KG1 (cell line): Measurements from ENCODE around the gene GRIN3B.

Experiments
- DNase-seq: peaks from one replicate; lab custom pipeline; 2025; lab: John Stamatoyannopoulos, UW

The GRIN3B gene

DNA sequence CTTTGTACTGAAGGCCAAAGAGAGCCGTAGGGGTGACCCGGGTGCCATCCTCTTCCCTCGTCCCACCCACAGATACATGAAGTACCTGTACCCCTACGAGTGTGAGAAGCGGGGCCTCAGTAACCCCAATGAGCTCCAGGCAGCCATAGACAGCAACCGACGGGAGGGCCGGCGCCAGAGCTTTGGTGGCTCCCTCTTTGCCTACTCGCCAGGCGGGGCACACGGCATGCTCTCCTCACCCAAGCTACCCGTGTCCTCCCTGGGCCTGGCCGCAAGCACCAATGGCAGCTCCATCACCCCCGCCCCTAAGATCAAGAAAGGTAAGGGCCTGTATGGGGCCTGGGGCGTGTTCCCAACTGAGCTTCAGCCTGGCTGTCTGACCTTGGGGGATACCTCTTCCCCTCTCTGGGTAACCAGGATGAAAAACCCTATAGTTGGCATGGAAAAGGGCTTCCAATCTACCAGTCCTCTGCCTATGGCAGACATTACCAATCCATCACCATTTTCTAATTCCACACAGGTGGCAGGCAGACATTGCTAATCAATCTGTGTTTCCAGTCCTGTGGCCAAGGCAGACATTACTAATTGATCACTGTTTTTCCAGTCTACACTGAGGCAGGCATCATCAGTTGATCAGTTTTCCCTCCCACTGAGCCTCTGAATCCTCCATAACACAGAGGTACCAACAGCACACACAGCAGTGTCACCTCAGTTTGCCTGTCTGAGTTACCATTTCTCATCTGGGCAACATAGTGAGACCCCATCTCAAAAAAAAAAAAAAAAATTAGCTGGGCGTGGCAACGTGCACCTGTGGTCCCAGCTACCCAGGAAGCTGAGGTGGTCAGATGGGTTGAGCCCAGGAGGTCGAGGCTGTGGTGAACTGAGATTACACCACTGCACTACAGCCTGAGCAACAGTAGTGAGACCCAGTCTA is 35.2 kb upstream of the GRIN3B start:
- DNase-seq, result no peak

GRCh38 chr19:966485-967088 is 33.6 kb upstream of the GRIN3B start:
- no peak for DNase-seq

GRCh38 chr19:970695-971094 is 29.5 kb upstream of the GRIN3B start:
- DNase-seq, result no peak

DNA sequence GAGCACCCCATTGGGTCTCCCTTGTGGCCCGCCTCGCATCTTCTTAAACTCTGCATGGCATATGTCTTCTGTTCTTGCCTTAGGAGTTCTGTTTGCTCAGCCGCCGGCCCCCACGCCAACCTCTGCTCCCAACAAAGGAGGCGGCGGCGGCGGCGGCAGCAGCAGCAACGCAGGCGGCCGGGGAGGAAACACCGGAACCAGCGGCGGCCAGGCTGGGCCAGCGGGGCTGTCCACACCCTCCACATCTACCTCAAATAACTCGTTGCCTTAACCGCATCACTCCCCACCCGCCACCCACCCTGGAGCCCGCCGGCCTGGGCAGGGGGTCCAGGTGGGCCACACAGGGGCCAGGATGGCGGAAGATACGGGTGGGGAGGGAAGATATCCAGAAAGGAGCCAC is 28.4 kb upstream of the GRIN3B start:
- no peak for DNase-seq

DNA sequence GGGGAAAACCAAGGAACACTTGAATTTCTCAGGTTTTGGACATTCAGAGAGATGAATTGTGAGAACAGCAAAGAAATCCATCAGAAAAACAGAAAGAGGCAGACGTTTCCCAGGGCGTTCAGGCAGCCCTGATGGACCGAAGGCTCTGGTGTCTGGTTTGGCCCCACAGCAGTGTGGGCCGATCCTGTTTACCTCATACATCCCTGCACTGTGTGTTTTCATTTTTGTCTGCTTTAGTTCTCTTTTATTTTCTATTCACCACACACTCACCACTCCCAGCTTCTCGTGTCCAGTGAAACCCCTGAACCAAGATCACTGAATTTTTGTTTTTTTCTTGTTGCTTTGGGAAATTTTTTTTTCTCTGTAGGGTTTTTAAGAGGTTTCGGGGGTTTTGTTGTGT is 27.9 kb upstream of the GRIN3B start:
- no peak for DNase-seq

GRCh38 chr19:973726-974563 is 26.3 kb upstream of the GRIN3B start:
- DNase-seq, result no peak

- DNase-seq, result no peak
Observed at GRCh38 chr19:974564-975257, 25.5 kb upstream of the GRIN3B start.

DNA sequence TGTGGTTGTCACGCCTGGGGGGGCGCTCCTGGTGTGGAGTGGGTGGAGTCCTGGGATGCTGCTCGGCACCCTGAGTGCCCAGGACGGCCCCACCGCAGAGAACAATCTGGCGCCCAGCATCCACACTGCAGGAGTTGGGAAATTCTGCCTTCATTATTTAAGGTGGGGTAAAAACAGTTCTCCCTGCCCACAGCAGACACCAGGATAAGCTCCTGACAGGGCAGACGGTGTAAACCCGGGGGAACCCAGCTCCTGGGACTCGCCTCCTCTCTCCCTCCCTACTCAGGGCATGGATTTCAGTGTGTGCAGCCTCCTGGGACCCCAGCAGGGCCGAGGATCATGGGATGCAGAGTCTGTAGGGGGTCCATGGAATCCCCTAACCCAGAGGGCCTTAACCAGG is 23.7 kb upstream of the GRIN3B start:
- DNase-seq, result no peak

DNA sequence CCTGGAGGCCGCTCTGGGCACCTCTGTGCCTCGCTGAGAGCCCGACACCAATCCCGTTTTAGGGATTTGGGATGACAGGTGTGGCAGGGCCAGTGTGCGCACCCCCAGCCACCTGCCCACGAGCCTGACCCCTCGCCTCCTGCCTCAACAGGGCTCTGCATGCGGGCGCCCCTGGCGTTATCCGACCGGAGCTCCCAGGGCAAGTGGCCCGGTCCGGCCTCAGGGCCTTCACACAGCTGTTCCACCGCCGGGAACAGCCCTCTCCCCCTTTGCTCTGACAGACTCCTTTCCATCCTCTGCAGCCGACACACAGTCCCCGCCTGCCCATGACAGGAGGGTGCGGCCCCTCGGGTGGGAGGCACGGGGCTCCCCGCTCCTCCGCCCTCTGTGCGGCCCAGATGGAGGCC is 23.2 kb upstream of the GRIN3B start:
- DNase-seq, result no peak

DNA sequence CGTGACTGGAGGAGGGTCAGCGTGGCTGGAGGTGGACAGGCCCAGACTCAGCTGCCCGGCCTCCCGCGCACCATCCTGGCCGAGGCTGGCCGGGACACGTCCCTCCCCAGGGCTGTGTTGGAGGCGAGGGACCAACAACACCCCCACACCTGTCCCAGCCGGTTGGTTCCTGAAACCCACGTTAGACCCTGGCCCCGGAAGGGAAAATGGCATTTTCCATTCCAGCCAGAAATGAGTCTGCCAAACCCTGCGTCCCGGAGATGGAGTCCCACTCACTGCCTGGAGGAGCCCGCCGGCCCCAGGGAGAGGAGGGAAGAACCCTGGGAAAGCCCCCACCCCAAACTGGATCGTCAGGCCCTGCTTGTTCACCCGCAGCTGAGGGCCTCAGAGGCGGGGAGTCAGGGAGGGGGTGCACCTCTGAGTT is 20.9 kb upstream of the GRIN3B start:
- no peak for DNase-seq

- DNase-seq, result no peak
Observed at GRCh38 chr19:980133-980998, 19.9 kb upstream of the GRIN3B start.

GRCh38 chr19:982567-983170 is 17.6 kb upstream of the GRIN3B start:
- peak; percentile 45 for DNase-seq

GRCh38 chr19:984165-984967 is 15.9 kb upstream of the GRIN3B start, which contains the start of gene WDR18:
WDR18 (plus strand) TSS chr19:984345; CDS start chr19:984354, 9 bp downstream.
- DNase-seq, result peak; percentile 74

DNA sequence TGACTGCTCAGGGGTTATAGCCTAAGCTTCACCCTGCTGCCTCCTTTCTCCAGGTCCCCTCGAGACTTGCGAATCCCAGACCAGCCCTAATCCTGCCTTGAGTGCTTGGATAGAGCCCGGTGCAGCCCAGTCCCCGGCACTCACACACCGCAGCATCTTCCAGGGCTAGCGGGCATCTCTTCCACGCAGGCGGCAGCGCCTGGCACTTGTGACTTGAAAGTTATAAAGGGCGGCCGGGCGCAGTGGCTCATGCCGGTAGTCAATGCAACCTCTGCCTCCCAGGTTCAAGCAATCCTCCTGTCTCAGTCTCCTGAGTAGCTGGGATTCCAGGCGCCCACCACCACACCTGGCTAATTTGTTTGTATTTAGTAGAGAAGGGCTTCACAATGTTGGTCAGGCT is 14.1 kb upstream of the GRIN3B start:
- DNase-seq, result no peak

- no peak for DNase-seq
Observed at GRCh38 chr19:988081-988480, 12.1 kb upstream of the GRIN3B start.

DNA sequence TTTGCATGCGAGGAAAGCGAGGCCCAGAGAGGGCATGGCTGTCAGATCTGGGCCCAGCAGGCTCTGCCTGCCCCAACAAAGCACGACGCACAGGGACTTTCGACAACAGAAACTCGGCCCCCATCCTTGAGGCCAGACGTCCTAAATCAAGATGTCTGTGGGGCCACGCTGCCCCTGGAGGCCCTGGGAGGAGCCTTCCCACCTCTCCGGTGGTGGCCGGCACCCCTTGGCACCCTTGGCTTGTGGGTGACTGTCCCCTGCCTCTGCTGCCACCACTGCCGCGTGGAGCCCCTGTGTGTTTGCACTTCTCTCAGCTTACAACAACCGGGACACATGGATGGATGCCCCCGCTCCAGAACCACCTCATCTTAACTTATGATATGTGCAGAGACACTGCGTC is 11.7 kb upstream of the GRIN3B start:
- DNase-seq, result no peak

DNA sequence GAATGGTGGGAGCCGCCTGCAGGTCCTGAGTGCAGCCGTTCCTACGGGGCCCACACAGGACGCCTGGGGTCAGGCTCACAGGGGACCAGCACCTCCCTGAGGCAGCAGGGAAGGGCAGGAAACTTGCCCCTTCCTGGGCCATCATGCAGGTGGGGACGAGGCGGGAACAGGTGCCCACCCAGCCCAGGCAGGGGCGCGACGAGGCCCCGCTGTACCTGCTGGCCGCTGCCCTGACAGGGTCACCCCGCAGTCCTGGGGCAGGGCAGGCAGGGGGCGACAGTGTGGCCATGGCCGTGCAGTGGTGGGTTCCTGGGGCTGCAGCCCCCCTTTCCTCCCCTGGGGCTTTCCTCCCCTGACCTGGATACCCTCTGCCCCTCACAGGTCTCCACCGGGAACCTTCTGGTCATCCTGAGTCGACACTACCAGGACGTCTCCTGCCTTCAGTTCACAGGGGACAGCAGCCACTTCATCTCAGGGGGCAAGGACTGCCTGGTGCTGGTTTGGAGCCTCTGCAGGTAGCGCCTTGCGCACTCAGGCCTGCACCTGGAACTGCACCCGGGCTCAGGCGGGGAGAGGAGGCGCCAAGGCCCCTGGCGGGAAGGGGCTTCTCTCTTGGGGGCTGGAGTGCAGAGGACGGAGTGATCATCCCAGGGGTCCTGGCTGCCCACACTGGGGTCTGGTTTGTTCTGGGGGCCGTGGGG is 10.7 kb upstream of the GRIN3B start:
- no peak for DNase-seq

GRCh38 chr19:990119-990571 is 10.1 kb upstream of the GRIN3B start:
- no peak for DNase-seq

GRCh38 chr19:990746-991145 is 9.5 kb upstream of the GRIN3B start:
- no peak for DNase-seq
